Myocyte (in vitro differentiated cells): ENCODE data around the gene CNBD2. TPM values are rescaled to one million over a fixed set of nuclear protein-coding genes. Genes with fewer than 3 reads are reported as not detected.
"Not testable (repeated sequence)": the region's sequence is repeated elsewhere in the genome, so short reads cannot be mapped to it uniquely, and the experiment has no call there.

Experiments used
- DNase-seq: peaks from one replicate; pipeline ENCODE4 v3.0.0-alpha.2; 2012; ENCODE audit warnings: low read depth
- total RNA-seq: library from RNA; depleted of rRNA; stranded (reverse); fragments of >200 nt; gene quantifications from 2 replicates; pipeline ENCODE4 v1.2.3, GENCODE V29; 2014

Gene CNBD2
- total RNA-seq, 1 donor from 2014 or later: 2.8 TPM

DNA sequence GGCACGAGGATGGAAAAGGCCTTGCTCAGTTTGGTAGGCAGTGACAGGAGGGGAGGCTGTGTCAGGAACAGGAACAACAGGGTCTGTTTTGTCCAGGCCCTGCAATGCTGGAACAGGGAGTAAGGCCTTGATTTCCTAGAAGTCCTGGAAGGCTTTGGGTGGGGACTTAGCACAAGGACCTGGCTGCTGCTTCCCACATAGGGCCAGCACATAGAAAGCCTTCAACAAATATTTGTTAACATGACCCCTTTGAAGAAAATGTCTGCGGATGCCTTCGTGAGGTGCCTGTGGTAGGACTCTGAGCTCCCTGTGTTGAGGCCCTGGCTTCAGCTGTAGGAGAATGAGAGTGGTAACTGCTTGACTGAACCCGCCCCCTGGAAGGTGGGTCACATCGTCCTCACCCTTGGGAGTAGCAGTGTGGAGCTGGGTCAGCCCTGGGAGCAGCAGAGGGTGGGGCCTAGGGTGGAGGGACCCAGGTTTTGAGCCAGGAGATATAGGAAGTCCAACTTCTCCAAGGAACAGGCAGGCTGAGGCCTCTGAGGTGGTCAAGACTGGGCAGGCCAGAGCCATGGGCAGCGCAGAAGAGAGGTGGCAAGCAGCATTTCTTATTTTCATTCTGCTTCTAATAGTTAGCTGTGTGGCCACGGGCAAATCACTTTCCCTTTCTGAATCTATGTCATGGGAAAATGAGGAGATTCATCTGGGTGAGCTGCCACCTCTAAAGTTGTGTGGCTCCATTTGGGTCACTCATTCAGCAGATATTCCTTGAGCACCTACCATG lies 50.0 kb downstream of the CNBD2 start:
- no peak for DNase-seq

DNA sequence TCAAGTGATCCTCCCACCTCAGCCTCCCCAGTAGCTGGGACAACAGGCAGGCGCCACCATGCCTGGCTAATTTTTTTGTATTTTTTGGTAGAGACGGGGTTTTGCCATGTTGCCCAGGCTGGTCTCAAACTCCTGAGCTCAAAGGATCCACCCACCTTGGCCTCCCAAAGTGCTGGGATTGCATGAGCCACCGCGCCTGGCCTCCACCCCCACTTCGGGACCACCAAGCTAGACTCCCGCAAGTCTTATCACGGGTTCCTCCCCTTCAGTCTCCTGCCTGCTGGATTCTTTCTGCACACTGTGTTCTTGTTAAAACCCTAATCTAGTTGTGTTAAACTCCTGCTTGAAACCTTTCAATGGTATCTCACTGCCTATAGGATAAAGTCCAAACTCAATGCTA lies 57.7 kb downstream of the CNBD2 start:
- DNase-seq: not testable (repeated sequence)

DNA sequence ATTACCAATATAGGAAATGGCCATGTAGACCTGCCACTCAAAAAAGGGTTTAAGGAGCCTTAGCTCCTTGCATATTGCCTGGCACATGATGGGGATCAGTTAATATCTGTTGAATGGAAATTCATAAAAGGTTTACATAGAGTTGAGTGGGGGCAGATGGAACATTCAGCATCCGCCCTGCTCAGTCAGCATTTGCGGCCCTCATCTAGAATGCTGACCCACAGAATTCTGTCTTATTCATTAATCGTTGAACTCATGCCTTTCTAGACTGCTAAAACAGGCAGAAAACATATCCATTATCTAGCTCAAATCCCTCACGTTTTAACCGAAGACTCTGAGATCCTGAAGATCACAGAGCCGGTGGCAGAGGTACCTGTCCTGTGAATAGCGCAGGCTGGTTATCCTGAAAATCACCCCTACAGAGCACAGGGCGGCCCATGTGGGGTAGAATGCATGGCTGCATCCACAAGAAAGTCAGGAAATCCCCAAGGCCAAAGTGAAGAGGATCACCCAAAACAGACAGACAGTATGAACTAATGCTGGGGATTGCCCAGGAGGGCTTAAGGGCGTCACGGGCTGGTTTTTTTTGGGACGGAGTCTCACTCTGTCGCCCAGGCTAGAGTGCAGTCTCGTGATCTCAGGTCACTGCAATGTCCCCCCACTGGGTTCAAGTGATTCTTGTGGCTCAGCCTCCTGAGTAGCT lies 59.9 kb downstream of the CNBD2 start:
- no peak for DNase-seq

DNA sequence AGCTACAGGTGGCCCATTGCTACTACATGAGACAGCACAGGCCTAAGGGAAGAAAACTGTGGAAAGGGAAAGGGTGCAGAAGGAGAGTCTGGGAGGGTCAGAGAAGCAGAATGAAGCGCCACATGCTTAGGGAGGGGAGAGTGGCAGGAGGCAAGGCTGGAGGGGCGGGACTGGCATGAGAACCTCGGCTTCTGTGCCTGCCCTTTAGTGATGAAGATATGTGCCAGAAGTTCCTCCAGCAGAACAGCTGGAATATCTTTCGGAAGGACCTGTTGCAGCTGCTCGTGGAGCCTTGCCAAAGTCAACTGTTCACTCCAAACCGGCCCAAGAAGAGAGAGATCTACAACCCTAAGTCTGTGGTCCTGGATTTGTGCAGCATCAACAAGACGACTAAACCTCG lies 61.8 kb downstream of the CNBD2 start:
- peak; percentile 64 for DNase-seq

DNA sequence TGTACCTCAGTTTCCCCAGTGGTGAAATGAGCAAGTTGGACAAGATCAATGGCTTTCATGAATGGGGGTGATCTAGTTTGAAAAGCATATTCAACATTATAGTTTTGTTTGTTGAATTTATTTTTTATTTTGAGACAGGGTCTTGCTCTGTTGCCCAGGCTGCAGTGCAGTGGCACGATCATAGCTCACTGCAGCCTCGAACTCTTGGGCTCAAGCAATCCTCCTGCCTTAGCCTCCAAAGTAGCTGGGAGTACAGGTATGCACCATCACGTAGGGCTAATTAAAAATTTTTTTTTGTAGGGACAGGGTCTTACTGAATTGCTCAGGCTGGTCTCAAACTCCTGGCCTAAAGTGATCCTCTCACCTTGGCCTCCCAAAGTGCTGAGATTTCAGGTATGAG lies 63.4 kb downstream of the CNBD2 start:
- no peak for DNase-seq

DNA sequence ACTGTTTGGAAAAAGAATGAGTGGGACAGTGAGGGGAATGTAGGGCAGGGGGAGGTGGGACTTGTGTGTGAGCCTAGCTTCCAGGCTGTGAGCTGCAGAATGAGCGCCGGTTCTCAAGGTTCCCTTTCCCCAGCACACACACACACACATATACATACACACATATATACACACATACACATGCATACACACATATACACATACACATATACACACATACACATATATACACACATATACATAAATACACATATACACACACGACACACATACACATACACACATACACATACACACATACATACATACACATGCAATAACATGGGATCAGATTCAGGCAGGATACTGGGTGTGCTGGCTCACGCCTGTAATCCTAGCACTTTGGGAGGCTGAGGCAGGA lies 66.5 kb downstream of the CNBD2 start:
- DNase-seq: no peak

DNA sequence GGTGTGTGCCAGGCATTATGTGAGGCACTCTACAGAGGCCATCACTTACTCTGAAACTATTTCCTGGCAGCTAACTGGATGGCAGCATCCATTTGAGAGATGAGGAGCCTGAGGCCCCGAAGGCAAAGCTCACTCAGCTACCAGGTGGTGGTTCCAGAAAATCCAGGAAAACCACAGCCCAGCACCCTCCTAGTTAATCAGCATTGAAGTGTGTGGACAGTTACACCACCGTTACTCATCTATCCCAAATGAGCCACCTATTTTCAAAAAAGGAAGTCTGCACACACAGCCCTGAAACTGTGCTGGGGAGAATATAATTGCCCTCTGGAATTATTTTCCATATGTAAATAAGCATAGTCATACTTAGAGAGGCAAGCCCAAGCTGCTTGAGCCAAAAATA lies 67.4 kb downstream of the CNBD2 start:
- DNase-seq: no peak

DNA sequence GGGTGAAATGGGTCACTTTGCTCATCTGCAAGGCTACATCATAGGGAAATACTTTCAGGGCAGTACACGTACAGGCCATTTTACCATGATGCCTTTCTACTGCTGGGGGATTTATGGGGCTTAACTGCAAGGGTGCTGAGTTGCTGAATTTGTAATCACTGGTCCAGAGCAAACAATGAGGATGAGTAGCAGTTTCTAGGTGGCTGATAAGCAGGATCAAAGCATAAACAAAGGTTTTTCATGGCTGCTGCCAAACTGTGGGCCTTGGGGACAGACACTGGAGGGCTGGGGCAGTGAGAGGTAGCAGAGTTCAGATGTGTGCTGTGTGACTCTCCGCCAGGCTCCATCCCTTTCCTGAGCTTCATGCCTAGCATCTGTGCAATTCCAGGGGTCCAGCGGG lies 68.3 kb downstream of the CNBD2 start:
- DNase-seq: no peak

DNA sequence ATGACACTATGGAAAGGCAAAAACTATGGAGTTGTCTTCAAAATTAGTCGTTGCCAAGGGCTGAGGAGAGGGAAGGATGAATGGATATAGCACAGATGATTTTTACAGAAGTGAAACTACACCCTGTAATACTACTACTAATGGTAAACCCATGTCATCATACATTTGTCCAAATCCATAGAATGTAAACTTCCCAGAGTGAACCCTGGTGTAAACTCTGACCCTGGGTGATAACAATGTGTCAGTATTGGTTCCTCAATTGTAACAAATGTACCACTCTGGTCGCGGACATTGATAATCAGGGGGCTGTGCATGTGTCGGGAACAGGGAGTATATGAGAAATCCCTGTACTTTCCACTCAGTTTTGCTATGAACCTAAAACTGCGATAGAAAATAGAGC lies 72.2 kb downstream of the CNBD2 start:
- no peak for DNase-seq

DNA sequence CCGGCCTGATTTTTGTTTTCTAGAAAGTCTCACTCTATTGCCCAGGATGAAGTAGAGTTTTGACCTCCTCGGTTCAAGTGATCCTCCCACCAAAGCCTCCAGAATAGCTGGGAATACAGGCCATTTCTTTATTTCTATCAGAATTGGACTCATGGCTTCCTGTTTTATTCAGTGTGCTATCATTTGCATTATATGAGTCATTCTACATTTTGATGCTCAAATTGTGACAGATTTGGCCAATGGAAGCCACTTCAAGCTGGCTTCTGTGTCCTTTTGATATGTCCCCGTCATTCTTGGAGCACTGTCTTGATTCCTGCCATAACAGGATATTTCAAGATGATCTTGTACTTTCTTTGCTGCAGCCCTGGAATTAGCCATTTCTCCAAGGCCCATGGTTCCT lies 75.1 kb downstream of the CNBD2 start:
- DNase-seq: no peak

DNA sequence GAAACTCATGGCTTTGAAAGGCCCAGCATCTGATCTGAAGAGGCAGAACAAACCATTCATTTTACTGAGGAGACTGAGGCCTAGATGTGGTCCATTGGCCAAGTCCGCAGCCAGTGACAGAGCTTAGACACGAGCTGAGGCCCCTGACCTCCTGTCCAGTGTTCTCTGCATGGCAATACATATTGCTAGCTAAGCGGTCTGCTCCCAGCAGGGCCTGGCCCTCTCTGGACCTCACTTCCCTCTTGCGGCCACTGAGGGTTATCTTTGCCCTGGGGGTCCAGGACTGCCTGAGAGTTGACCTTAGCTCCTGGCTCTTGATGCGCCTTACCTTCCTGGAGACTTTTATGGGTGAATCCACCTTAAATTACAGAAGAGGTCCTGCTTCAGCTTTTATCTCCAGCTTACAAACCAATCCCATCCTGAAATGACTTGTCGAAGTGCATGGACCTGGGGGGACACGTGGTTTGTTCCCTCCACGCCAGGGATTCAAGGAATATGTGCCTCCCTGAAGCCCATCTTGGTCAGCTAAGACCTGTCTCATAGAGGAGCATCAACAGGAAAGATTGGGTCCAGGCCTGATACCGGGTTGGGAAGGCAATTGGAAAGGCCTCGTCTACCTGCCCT lies 75.6 kb downstream of the CNBD2 start:
- no peak for DNase-seq

DNA sequence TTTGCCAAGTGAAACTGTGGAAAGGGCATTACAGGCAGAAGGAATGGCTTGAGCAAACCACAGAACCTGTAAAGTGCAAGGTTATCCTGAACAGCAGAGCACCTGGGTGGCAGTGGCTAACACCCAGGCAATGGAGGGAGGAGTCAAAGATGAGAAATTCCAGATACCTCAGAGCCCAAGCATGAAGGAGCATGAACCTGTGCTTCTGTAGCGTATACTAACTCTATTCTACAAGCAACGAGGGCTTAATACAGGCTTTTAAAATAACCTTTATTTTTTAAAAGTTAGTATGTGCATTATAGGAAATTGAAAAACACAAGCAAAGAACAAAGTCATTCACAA lies 77.0 kb downstream of the CNBD2 start:
- no peak for DNase-seq

DNA sequence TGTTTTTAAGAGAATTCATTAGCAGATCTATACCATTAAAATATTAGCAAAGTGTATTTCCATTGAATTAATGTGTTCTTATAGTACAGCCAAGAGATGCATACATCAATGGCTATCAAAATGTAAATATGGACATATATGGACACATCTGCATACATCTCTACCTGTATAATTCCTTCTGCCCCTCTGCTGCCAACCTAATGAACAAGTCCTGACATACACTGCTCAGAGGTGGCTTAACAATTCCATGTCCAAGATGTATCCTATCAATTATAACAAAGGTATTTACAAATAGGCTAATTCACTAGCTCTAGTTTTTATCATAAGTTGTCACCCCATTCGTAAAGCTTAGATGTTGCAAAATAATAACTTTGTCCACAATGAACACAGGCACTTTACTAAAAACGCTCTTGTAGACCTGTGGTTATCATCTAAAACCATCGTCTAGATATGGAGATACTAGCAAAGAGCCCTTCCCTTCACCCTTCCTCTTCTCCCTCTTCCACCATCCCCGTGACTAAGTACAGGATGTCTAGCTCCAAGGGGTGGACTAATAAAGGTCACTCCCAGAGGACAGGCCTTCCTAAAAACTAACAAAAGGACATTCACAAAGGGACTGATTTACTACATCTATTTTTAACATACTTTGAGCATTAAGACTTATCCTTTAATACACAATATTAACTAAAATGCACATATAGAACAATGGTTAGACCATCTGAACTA lies 77.8 kb downstream of the CNBD2 start:
- DNase-seq: not testable (repeated sequence)

DNA sequence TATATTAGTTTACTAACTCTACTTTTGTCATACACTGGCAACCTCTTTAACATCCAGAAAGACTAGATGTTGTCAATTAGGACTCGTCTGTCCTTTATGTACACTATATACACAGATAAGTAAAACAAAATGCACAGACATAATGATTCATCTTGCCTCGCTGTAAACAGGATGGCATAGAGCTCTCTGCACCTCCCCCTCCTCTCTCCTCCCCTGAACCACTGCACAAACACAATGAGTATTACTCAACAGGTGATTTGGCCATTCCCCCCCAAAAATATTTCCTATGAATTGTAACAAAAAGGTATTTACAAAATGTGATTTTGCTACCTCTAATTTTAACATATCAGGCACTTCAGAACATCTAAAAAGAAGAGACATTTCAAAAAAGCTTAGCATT lies 81.0 kb downstream of the CNBD2 start:
- not testable (repeated sequence) for DNase-seq

DNA sequence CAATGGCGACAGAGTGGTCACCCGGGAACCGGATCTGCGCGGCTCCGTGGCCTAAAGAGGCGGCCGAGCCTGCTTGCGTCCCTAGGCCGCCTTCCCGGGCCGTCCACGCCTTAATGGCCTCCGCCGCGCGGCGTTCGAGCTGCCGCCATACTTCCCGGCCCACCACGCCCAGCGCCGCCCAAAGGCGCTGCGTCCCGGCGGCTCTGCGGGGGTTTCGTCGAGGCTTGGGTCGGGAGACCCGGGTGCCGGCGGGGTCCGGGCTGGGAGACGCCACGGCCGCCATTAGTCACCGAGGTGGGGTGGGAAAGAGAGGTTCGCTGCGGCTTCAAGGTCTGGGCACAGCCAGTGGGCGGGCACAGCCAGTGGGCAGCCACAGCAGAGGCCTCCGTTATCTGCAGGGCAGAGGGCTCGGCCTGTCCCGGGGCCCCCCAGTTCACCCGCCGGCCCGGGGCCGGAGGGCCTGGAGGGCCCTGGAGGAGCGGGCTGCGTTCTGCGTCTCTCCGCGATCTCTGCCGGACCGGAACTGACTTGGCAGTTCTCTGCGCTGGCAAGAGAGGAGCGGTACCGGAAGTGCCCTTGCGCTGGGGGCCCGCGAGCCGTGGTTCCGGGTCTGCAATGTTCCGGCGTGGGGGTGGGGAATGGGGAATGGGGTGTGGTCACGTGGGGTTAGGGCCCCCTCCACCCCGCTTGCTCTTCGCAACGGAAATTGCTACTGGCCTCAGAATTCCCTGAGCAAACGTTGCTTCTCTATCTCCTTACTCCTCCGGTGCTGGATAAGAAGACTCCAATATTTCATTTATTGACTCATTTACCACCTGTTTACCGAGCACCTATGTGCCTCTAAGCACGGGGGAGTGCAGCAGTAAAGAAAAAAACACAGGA lies 82.3 kb downstream of the CNBD2 start:
- peak; percentile 90 for DNase-seq

DNA sequence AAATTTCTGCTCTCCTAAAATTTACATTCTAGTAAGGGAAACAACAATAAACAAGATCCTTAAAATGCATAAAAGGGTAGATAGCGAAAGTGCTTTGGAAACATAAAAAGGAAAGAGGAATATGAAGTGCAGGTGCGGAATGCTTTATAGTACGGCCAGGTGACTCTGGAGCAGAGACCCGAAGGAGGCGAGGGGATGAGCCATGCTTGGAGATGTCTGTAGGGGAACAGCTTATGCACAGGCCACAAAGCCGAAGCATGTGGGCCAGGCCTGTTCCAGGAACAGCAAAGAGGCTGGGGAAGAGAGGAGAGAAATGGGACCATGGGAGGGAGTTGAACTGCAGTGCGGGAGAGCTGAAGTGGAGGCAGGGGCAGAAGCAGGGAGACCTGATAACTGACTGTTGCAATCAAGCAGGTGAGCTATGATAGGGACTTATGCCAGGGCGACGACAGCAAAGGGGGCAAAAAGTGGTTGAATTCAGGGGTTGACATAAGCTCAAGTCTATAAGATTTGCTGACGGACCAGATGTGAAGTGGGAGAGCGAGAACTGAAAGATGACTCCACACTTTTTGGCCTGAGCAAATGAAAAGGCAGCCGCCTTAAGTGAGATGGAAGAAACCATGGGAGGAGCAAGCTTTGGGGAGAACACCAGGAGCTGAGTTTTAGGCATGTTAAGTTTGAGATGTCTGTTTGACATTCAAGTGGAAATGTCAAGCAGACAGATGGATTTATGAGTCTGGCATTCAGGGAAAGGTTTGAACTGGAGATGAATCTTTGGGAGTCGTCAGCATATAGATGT lies 83.1 kb downstream of the CNBD2 start:
- no peak for DNase-seq

DNA sequence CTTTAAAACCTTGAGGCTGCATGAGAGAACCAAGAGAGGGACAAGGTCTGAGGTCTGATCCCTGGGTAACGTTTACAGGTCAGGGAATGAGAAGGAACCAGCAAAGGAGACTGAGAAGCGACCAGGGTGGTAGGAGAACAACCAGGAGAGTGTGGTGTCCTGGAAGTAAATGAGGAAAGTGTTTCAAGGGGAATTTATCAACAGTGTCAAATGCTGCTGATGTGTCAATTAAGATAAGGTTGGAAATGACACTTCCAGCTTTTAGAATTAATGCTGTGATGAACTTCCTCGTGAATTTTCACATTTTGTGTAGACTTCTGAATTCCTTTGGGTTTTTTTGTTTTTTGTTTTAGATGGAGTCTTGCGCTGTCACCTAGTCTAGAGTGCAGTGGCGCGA lies 83.7 kb downstream of the CNBD2 start:
- no peak for DNase-seq

DNA sequence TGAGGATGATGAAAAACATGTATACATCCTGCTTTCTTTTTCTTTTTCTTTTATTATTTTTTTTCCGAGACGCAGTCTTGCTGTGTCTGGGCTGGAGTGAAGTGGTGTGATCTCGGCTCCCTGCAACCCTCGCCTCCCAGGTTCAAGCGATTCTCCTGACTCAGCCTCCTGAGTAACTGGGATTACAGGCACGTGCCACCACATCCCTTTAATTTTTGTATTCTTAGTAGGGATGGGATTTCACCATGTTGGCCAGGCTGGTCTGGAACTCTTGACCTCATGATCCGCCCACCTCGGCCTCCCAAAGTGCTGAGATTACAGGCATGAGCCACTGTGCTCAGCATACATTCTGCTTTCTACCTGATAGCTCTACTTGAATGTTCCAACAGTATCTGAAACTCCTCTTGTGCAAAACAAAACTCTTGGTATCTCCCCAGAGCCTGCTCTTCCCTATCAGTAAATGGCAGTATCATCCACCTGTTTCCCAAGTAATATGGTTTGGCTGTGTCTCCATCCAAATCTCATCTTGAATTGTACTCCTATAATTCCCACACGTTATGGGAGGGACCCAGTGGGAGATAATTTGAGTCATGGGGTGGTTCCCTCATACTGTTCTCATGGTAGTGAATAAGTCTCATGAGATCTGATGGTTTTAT lies 85.6 kb downstream of the CNBD2 start:
- DNase-seq: not testable (repeated sequence)

DNA sequence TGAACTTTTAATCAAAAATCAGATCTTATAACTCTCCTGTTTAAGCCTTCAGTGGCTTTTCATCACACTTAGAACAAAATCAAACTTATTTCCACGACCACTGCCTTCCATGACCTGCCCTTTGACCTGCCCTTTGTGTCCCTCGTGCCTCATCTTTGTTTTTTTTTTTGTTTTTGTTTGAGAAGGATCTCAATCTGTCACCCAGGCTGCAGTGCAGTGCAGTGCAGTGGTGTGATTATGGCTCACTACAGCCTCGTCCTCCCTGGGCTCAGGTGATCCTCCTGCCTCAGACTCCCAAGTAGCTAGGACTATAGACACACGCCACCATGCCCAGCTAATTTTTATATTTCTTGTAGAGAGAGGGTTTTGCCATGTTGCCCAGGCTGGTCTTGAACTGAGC lies 86.8 kb downstream of the CNBD2 start:
- no peak for DNase-seq

DNA sequence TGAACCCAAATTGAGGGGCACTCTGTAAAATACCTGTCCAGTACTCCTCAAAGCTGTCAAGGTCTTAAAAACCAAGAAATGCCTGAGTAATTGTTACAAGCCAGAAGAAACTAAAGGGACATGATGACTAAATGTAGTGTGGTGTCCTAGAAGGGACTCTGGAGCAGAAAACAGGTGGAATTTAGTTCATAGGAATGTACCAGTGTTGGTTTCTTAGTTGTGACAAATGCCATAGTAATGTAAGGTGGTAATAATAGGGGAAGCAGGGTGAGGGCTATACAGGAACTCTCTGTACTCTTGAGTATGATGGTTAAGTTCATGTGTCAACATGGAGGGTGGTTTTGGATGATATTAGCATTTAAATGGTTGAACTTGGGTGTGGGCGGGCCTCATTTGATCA lies 92.3 kb downstream of the CNBD2 start:
- peak; percentile 13 for DNase-seq
